ENCODE data around the gene STAG3.

- TF ChIP-seq CTCF (IDR thresholded peaks at IDR 0.05), result no peak
- TF ChIP-seq POLR2AphosphoS5 (IDR thresholded peaks at IDR 0.05), result no peak
Observed at GRCh38 chr7:100211342-100211780, 33.6 kb downstream of the STAG3 start.

All from prostate gland (tissue), 2 donors.